ENCODE results near the gene SHPK. TPM values are rescaled to one million over a fixed set of nuclear protein-coding genes. Genes with fewer than 3 reads are reported as not detected.

The SHPK gene
- polyA plus RNA-seq, 1 donor = 18.7 TPM

DNA sequence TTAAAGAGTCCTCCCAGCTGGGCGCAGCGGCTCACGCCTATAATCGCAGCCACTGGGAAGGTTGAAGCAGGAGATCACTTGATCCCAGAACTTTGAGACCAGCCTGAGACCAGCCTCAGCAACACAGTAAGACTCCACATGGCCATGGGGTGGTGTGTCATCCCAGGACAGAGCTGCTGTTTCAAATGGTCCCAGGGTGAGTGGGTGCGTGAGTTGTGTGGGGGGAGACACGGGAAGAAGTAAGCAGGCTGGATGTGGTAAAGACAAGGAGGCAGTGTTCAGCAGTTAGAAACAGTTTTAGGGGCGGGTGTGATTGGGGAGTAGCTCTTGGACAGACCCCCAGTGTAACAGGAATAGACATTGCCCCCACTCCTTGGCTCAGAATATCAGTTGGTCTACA lies 3.8 kb downstream of the SHPK start:
- DNase-seq = no peak

DNA sequence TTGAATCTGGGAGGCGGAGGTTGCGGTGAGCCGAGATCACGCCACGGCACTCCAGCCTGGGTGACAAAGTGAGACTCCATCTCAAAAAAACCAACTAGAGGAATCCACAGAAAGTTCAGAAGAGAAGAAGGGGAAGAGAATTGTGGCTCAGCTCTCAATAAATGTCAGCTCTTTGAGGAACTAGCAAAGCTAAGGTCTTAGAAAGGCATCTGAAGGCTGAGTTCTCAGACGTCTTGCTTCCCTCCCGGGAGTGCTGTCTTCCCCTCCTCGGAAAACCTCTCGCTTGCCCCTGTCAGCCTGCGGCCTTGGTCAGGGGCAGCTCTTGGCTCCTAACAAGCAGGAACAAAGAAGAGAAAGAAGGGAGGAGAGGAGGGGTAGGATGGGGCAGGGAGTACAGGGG lies 5.3 kb downstream of the SHPK start:
- no peak for DNase-seq

DNA sequence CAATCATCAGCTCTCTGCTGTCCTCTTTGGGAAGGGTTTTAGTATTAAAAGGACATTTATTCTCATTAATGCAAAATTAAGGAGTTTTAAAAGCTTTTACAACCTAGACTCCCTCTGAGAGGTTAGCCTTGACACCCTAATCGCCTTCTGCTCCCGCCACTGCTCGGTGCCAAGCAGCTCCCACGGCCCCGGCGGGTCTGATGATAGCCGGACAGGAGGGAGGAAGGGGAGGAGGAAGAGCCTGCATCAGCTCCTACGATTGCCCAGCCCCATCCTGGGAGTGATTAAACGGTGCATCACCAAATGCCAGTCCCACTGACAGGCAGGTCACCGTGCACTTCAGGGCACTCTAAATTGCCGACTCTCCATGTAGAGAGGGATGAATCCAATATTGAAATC lies 8.3 kb downstream of the SHPK start:
- no peak for DNase-seq

DNA sequence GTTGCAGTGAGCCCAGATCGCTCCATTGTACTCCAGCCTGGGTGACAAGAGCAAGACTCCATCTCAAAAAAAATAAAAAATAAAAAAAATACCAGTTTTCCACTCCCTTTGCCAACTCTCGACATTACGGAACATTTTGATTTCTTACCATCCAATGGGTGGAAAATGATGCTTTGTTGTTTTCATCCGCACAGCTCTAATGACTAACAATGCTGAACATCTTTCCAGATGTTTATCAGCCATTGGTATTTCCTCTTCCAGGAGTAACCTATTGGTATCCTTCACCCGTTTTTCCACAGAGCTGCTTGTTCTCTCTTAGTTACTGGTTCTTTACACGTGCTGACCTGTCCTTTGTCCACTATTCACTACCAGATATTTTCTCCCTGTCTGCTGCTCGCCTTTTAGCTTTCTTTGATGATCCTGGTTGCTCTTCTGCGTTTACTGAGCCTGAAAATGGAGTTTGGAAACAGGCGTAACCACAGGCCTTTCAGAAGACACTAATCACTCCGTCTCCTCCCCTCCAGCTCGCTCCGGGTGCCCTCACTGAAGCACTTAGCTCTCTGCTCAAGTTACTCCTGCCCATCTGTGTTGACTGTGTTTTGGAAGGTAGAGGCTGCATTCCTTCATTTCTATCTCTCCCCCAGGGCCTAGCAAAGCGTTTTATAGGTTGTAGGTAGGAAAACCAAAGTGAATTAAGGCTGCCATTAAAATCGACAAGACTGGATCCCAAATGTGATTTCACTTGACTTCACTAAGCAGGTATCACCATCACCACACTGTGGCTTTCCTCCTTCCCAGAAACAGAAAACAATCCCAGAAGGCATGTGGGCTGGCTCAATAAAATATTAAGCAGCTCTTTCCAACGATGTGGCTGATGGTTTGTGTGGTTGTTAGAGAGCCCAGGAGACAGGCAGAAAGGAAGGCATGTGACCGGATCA lies 8.9 kb downstream of the SHPK start:
- DNase-seq = peak; percentile 21

DNA sequence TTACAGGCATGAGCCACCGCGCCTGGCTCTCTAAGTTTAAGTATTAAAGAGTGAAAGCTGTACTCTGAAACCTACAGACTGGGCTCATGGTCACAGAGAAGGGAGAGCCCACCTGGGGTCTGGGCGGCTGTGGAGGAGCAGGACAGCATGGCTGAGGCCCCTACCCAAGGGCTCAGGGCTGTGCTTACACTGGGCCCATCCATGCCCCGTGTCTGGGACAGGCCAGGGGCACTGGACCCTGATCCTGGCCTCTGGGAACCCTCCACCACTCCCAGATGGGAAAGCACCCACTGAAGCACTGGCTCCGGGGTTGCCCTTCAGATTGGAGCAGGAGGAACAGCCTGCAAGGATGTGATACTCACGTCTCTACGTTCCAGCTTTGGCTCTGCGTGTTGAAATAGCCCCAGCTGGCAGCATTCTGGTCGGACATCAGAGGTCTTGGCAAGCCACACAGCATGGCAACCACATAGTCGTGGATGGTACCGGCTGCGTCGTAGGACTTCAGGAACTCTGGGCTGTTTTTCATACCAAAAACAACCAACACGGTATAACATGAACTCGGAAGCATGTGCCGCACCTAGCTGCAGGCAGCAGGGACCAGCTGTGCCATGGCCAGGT lies 13.0 kb downstream of the SHPK start:
- no peak for DNase-seq

DNA sequence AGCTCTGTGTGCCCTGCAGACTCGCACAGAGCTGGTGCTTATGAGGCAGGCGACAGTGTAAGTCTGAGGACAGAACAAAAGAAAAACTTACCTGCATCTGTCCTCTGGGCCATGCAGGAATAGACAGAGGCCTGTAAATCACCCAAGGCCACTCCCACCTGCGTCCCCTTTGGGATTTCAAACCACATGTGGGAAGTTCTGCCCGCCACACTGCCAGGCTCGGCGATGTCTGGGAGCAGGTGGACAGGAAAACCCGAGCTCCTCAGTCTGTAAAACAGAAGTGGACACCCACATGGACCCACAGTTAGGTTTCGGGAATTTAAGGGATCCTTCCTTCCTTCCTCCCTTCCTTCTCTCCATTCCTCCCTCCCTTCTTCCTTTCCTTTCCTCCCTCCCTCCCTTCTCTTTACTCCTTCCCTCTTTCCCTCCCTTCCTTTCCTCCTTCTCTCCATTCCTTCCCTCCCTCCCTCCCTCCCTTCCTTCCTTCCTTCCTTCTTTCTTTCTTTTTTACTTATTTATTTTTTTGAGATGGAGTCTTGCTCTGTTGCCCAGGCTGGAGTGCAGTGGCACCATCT lies 14.8 kb downstream of the SHPK start:
- no peak for DNase-seq

DNA sequence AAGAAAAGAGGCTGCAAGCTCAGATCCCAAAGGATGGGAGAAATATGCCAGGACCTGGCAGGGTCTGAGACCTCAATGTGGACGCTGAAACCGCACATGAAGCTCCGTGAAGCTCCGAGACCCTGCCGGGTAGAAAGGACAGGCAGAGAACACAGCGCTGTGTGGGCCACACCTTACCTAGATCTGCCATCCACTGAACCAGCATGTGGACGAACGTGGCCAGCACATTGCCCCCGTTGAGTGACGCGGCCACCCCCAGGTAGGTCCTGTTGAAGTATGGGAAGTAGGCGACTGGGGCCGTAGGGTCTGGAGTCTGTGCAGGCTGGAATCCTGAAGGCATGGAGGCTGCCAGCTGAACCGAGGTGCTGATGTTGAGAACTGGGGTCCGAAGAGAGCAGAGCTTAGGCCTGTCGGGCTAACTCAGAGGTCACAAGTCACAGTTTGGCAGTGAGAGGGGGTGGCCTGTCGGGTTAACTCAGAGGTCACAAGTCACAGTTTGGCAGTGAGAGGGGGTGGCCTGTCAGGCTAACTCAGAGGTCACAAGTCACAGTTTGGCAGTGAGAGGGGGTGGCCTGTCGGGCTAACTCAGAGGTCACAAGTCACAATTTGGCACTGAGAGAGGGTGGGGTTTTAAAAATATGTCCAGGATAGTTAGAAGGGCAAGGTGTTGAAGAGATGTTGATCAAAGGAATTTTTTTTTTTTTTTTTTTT lies 20.7 kb downstream of the SHPK start:
- no peak for DNase-seq

DNA sequence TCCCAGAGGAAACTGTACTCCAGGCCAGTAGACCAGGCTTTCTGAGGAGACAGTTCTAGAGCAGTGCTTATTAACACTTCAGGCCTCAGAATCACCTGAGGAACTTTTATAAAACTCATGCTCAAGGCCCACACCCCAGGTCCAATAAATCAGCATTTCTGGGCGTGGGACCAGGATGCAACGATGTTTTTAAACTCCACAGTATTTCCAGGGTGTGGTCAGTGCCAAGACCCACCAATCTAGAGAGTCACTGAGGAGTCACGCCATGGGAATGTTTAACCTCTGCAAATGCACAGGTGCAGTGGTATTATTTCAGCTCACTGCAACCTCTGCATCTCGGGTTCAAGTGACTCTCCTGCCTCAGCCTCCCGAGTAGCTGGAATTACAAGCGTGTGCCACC lies 22.9 kb downstream of the SHPK start:
- no peak for DNase-seq

DNA sequence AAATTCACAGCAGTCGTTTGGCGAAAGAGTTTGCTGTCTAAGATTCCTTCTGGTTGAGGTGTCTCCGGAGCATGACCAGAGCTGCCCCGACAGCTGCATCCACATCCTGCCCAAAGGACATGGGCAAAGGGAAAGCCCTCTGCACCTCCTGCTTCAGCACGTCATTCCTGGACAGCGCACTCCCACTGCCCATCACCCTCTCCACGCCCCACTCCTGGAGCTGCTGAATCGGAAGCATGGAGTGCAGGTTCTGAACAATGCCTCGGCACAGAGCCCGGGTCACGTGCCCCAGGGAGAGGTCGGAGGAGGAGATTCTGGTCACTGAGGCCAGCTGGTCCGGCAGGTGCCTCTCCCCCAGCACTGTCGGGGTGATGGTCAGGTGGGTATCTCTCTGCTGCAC lies 25.5 kb downstream of the SHPK start:
- no peak for DNase-seq

DNA sequence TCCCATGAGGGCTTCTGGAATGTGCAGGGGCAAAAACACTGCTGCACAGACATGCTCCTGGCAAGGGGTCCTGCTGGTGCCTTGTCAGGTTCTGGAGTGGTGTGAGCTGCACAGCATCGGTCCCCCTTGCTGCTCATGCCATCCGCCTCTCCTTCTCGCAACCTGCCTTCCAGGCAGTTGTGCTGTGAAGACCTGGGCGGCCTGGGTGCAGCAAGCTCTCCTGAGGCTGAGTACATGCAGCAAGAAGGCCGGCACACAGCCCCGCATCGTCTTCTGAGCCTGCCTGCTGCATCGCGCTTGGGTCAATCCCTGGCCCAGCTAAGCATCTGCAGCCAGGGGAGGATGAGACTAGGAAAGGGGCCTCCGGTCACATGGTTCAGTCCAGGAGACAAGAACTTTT lies 26.4 kb downstream of the SHPK start:
- DNase-seq = no peak

DNA sequence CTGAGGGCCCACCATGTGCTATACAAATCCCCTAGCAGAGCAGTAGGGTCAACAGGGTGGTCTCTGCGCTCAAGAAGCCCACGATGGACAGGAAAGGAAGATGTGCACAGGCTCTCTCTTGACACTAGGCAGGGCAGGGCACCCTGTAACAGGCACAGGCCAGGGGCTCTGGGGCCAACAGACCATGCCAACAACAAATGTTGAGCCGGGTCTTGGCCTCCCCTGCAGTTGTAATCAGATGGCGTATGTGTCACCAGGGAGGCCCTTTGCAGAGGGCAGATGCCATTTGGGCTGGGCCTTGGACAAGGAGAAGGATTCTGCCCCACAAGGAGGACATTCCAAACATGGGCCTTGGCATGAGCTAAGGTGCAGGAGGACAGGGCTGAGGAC lies 32.2 kb downstream of the SHPK start:
- DNase-seq = no peak

DNA sequence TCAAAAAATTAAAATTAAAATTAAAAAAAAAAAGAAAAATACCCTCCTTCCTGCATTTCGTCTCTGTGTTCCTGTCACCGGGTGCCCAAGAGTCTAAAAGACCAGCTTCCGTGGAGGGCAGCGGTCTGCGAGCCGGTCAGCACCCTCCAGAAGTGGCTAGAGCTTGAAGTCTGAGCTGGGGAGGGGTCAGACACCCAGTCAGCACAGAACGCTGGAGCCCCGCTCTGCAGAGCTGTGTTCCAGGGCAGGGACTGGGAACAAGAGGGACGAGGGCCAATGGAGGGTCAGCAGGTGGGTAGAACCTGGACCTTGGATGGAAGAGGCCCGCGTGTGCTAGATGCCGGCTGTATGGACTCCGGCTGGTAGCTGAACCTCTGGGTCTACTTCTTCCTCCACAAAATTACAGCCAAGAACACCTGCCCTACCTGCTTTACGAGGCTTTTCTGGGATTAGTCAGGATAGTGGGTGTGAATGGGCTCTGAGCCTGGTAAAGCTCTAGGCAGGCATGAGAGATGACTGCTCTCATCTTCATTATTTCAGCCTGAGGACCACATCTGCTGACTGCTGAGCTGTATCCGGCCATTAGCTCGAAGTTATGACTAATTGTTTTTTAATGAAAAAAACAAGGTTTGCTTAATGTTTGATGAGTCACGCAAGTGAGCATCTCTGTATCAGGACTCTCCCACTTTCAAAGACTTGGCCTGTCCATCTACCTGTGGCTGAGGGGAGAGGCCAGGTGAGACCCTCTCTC lies 32.8 kb downstream of the SHPK start:
- DNase-seq = no peak

DNA sequence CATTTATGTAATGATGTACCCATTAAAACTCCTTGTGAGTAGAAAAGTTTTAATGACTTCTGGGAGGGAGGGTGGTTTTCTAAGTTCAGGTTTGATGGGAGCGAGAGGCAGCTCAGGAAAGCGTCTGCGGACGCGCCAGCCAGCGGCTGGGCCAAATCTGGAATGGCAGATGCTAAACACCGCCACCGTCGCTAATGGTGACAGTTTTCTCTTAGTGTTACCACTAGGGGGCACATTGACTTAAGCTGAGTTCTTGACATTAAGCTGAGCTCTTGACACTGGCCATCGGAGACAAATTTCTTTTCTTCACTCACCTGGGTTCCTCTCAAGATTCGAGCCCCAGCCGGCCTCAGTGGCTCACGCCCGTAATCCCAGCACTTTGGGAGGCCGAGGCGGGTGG lies 33.6 kb downstream of the SHPK start:
- DNase-seq = peak; percentile 21

DNA sequence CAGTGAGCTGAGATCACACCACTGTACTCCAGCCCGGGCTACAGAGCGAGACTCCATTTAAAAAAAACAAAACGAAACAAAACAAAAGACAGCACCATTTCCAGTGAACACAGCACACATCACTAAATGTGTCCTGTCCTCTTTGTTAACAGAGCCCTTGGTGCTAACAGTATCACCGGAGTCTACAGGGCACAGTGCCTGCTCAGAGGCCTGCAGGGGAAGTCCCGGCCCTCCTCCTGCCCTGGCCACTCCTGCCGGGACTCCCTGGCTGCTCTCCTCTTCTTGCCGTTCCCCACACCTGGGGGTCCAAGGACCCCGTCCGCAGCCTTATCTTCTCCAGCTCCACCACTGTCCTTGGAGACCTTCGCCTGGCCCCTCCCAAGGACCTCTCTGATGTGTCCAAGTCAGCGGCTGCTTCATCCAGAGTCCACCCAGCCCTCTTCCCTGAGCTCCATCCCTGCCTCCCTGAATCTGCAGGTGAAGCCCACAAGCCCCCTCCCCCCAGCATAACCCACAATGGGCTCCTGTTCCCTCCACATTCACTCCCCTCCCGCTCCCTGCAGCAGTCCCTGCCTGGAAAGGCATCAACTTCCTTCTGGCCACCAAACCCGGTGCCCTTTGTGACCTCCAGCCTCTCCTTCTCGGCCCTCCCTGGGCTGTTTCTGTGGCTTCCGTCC lies 35.4 kb downstream of the SHPK start:
- no peak for DNase-seq

DNA sequence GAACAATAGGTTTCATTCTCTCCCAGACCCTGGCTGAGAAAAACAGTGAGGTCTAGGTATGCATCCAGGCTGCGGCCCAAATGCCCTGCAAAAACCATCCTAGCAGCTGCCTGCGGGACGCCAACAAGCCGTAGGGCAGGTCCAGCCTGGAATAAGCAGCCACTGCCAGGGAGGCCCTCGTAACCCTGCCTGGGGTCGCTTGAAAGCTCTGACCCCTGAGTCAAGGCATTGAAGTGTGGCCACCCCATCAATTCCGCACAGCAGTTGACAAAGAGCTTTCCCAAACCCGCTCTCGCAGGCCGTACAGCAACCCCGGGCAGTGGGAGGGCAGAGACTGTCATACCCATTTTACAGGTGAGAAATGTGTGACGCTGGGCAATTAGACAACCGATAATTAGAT lies 38.0 kb downstream of the SHPK start:
- no peak for DNase-seq

DNA sequence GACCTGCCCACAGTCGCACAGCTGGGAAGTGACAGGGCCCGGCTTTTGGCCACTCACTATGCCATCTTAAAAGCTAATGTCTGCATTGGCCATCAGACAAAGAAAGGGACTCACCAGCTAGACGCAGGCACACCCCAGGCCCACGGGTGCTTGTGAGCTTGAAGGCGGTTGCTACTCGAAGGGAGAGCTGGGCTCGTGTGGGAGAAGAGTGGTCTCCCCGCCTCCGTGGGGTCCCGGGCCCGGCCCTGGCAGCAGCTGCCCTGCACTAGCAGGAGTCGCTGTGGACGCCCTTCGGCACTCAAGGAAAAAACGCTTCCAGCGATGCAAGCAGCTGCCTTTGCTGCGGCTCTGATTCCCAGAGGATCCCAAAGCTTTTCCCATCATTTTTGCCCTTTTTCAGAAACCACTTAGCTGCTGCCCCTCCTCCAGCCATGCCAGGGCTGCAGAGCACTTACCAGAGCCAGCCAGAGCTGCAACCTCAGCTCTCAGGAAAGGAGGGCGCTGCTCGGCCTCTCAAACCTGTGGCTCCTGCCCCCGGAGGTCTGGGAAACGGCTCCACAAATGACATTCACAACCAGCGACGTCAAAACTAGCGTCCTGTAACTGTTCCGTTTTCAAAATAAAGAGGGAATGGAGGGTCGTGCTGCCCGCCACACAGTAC lies 39.1 kb downstream of the SHPK start:
- no peak for DNase-seq

DNA sequence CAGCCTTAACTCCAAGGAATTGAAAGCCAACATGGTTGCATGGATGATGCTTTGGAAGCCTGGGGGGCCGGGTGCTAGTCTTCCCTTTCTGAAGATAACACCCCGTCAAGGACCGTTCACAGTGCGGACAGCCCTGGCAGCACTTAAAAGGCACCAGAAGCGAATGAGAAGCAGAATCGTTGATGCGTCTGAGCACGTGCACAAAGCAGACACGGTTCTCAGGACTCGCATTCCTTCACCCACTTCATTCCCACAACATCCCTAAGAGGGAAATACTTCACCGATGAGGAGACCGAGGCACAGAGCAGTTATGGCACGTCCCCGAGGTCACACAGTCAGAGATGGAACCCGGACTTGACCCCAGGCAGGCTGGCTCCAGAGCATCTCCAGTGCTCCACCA lies 41.1 kb downstream of the SHPK start:
- no peak for DNase-seq

DNA sequence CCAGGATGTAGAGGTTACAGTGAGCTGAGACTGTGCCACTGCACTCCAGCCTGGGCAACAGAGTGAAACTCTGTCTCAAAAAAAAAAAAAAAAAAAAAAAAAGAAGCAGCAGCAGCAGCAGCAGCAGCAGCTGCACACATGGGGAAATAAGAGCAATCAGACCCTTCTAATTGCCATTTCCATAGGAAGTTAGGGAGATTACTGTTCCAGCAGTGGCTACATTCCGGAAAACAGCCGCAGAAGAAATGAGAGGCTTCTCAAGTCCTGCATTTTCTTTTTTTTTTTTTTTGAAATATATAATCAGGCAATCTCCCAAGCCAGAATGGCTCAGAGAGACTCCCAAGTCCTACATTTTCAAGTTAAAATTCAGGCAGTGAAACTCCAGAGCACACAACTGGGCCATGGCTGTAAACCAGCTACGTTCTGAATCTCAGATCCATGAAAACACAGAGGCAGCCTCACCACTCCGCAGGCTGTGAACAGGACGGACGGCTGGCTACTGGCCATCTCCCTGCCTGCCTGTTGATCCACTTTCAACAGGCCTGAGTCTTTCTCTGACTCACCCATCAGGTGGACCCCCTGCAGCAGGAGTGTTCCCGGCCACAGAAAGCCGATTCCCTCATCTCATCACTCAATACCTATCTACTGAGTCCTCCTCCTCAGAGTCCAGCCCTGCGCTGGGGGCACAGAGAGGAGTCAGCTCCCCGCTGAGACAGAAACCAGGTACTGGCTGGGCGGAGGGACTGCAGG lies 41.8 kb downstream of the SHPK start:
- DNase-seq = no peak

DNA sequence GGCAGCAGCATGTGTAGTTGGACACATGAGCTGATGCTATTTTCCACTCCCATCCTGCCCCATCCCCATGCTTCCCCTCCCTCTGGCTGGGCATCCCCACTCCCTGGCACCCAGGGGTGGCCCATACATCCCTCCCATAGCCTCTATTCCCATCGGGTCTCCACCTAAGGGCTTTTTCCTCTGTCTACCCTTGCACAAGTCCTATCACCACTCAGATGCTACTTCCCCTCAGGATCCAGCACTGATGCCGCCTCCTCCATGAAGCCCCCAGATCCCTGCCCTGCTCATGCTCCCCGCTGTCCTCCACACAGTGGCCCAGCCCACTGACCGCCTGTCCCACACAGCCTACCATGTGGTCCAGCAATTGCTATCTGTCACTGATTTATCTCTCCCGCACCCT lies 42.7 kb downstream of the SHPK start:
- DNase-seq = no peak

DNA sequence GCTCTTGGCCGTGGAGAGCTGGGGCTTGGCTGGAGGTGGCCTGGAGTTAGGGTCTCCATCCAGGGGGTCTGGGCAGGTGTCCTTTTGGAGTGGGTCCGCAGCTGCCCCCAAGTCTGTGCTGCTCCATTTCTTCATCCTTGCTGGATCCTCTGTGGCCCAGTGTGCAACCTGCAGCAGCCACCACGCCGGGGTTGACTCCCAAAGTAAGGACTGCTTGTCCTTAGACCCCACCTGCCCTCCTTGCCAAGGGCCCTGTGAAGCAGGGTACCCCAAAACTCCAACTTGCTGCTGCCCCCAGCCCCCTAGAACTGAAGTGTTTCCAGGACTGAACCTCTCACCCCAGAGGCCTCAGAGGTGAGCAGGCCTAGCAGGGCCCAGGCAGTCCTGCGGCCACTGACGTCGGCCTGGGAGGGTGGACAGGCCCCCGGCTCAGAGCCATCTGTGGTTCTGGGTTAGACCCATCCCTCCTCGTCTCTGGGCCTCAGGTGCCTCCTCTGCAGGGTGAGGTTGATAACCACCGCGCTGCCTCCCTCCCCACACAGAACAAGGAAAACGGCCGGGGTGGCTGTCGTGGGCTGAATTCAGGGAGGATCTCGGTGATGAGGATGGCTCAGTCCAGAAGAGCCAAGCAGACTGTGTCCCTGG lies 43.7 kb downstream of the SHPK start:
- no peak for DNase-seq
